GM12891 (cell line): ENCODE results near the gene PSMD11.

Experiments
- POLR2A ChIP-seq: IDR thresholded peaks from 2 replicates; pipeline ENCODE4 v1.6.1; 2011; ENCODE audit warnings: low read depth, low read length, control low read depth
- POLR2AphosphoS5 ChIP-seq: IDR thresholded peaks from 2 replicates; pipeline ENCODE4 v1.6.1; 2011; ENCODE audit warnings: low read depth, low read length, control low read depth
- POU2F2 ChIP-seq: IDR thresholded peaks from 2 replicates; pipeline ENCODE4 v1.6.1; 2011; ENCODE audit warnings: low read depth, mild to moderate bottlenecking, control low read depth, low read length, moderate library complexity

GRCh38 chr17:32429598-32429997 lies 14.7 kb upstream of the PSMD11 start:
- TF ChIP-seq POLR2AphosphoS5 (no peak), POU2F2 (no peak), POLR2A (no peak)
